Suprapubic skin (tissue), 4 donors: ENCODE data around the gene MARF1.

Experiments used
- CTCF ChIP-seq, 2 donors: fragments of 200-600 bp in 1 of 2; fragments of 450-650 bp in 1 of 2; sonication (generic) in 1 of 2; IDR thresholded peaks; one replicate each; pipeline ENCODE4 v1.5.1; 2016 to 2019; ENCODE audit warnings: antibody characterized with exemption in 2 of 2, mild to moderate bottlenecking in 1 of 2, moderate library complexity in 1 of 2
- POLR2A ChIP-seq, 2 donors: fragments of 450-650 bp; IDR thresholded peaks; one replicate each; pipeline ENCODE4 v1.6.1; 2017; ENCODE audit warnings: antibody characterized with exemption in 2 of 2, mild to moderate bottlenecking in 2 of 2, moderate library complexity in 2 of 2
- POLR2AphosphoS5 ChIP-seq, 3 donors: sonication (generic); formaldehyde crosslinking; IDR thresholded peaks; one replicate each; pipeline ENCODE4 v1.6.1; 2017; ENCODE audit warnings: antibody characterized with exemption in 3 of 3

- TF ChIP-seq POLR2A (IDR thresholded peaks at IDR 0.05) (no peak), CTCF (IDR thresholded peaks at IDR 0.05) (no peak), POLR2AphosphoS5 (IDR thresholded peaks at IDR 0.05) (no peak)
These were observed 5.3 kb upstream of the MARF1 start for GRCh38 chr16:15648135-15648730.
